Stimulated activated CD8-positive, alpha-beta memory T cell treated with anti-CD3 and anti-CD28 coated beads, Interleukin-7, amount 100 ng/mL, for 24 hours (primary cell): Measurements from ENCODE around the gene AHSG.
"Not testable (repeated sequence)": the region's sequence is repeated elsewhere in the genome, so short reads cannot be mapped to it uniquely, and the experiment has no call there.

Source experiments
- DNase-seq: peaks from one replicate; pipeline ENCODE4 v3.0.0-alpha.2; 2020; ENCODE audit warnings: low read depth

The AHSG gene, protein sequence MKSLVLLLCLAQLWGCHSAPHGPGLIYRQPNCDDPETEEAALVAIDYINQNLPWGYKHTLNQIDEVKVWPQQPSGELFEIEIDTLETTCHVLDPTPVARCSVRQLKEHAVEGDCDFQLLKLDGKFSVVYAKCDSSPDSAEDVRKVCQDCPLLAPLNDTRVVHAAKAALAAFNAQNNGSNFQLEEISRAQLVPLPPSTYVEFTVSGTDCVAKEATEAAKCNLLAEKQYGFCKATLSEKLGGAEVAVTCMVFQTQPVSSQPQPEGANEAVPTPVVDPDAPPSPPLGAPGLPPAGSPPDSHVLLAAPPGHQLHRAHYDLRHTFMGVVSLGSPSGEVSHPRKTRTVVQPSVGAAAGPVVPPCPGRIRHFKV

DNA sequence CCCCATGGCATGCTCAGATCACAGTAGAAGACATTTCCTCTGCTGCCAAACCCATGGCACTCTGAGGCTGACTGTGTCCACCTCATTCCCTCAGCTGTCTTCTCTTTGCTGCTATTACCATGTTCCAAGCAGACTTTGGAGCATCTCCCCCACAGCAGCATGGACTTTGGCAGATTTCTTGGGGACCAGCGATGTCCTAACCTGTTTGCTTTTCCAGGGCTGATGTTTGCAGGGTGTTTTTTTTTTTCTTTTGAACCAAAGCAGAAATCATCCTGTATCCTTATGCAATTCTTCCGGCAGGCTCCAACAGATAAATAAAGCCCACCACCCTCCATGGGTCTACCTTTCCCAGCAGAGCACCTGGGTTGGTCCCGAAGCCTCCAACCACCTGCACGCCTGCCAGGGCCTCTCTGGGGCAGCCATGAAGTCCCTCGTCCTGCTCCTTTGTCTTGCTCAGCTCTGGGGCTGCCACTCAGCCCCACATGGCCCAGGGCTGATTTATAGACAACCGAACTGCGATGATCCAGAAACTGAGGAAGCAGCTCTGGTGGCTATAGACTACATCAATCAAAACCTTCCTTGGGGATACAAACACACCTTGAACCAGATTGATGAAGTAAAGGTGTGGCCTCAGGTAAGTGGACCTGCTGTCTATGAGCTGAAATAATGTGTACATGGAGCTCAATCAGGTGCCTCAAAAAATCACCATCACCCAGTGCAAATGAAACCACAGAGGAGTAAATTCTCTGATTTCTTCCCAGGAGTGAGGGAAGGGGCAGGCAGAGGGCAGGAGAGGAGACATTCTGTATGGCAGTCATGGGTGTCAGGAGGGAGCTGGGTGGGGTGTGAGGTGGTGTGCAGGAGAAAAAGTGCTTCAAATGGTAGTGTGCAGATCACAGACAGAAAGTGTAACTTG lies at the start of gene AHSG:
Gene AHSG (plus strand): TSS at position 340 of the 916 bp plus-strand sequence. CDS start 82 bp downstream, at position 422.
- no peak for DNase-seq

DNA sequence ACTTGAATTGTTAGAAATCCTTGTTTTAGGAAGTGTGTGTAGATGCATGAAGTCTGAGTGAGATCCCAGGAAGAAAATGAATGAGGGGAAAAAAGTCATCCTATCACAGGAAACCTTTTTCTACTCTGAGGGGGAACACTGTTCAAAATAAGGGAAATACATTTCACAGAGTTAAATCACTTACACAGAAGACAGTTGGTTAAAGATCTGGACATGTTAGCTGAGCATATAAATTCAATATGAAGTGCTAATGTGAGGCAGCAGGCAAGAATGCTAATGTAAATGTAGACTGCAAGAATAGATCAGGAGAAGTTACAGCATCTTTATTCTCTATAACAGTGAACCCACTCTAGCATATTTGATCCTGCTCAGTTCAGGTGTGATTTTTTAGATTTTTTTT lies 48.3 kb upstream of the AHSG start:
- DNase-seq, result no peak

DNA sequence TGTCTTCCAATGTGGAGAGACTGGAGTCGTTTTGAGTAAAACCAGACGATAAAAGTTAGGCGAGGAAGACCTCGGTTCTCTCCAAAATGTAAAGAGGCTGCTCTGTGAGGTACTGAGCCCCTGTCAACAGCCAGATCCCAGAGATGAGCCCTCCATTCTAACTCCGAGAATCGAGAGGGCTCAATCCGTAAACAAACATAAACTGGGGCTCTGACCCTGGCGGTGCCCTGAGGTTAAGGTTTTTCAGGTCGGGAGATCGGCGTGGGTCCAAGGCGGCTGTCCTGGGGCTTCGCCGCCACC lies 46.1 kb upstream of the AHSG start:
- no peak for DNase-seq

DNA sequence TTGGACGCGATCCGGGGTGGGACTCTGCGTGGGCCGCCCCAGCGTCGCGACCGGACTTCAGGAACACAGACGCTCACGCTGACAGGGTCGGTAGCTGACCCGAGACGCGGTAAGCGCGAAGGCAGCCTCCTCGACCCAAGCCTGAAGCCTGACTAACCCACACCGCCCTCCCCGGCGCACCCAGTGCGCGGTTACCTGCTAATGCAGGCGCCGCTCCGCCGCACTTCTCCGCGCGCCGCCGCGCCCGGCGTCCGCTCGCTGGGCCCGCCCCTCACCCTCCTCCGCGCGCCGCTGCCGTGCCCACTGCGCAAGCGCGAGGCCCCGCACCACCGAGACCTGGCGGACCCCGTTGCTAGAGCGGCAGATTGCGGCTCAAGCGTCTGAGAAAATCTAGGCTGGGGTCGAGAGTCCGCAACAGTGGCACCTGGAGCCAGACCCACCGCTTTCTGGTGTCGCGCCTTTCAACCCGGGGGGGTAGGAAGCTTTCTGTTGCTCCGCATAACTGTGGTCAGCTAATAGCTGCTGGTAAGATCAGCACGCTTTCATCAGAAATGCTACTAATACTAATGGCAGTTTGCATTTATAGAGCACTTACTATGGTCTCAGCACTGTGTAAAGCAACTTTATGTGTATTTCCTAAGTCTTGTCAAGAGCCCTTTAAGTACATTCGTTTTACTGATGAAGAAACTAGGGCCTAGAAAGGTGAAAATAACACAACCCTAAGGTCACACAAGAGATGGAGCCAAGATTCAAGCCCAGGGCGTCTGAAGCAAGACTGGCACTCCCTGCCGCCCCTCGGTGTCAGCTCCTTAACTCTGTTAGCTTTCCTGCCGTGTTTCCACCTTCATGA lies 45.6 kb upstream of the AHSG start, which contains the start of gene TBCCD1:
Gene TBCCD1 (minus strand): TSS at position 268 of the 850 bp plus-strand sequence. CDS start 3,010 bp downstream, outside the sequence.
- peak; percentile 93 for DNase-seq

DNA sequence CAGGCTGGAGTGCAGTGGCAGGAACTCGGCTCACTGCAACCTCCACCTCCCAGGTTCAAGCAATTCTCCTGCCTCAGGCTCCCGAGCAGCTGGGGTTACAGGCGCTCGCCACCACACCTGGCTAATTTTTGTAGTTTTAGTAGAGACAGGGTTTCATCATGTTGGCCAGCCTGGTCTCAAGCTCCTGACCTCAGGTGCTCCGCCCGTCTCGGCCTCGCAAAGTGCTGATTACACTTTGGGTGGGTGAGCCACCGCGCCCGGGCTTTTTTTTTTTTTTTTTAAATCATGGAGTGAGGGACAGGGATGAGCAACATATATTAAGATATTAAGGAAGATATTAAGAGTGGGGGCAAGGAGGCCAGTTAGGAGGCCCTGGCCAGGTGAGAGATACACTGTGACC lies 43.5 kb upstream of the AHSG start:
- not testable (repeated sequence) for DNase-seq

DNA sequence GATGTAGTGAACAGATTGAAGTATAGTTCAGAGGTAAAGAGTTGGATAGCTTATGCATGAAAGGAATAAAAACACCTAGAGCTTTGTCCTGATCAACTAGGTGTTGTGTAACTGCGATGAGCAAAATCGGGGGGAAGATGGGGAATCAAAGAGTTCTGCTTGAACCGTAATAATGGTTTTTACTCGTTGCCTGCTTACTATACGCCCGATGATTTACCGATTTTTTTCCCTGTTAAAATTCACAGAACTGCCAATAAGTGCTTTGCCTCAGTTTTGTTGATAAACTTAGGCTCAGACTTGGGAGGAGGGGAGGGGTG lies 43.1 kb upstream of the AHSG start:
- DNase-seq, result no peak

DNA sequence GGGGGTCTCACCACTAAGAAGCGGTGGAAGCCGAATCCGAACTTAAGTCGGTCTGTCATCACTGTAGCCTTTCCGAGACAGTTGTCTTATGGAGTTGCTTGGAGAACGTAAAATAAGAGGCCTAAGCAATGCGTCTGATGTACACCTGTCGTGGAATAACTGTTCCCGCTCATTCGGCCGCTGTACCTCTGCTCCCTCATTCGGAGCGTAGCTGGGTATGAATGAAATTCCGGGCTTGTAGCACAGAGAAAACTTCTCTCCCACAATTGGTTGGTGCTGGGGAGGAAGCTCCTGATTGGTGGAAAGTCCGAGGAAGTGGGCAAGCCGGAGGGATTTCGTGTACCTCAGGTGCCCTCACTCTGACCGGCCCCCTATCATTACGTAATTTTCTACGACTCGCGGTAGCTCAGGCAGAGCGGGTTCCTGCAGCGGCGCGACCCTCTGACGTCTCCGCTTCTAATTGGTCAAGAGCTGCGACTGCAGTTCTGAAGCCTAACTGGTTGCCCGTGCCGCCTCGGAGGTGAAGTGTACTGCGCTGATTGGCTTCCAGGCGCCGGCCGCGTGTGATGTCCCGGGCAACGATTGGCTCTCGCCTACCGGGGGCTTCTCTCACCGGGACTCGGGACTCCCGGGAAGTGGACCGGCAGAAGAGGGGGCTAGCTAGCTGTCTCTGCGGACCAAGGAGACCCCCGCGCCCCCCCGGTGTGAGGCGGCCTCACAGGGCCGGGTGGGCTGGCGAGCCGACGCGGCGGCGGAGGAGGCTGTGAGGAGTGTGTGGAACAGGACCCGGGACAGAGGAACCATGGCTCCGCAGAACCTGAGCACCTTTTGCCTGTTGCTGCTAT lies 42.5 kb upstream of the AHSG start, which contains the start of gene DNAJB11:
Gene DNAJB11 (plus strand): TSS at position 625 of the 845 bp plus-strand sequence. CDS start 178 bp downstream, at position 803.
- DNase-seq, result peak; percentile 96

DNA sequence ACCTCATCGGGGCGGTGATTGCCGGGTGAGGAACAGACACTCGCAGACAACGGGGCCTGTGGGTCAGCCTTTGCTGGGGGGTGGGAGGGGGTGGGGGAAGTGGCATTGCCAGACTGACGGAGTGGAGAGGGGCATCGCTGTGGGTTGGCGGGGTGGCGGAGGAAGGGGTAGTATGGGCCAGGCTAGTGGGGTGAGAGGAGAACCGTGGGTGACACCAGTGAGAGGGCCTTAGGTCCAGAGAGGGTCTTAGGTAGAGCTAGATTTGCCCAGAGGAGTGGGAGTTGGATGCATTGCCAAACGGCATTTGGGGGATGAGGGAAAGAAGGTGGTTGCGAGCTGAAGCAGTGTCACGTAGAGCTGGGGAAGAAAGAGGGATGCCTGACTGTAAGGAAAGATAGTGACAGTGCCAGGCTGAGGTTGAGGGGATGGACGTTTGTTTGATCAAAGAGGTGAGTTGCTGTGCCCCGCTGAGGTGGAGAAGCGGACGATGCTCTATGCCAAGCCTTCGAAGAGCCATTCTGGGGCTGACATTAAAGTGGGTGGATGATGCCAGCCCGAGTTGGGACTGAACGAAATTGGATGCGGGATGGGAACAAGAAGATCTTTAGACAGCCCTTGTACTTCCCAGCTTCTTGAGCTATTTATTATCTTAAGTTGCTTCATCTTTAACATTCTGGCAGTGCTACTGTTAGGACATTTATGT lies 41.8 kb upstream of the AHSG start:
- DNase-seq, result no peak

DNA sequence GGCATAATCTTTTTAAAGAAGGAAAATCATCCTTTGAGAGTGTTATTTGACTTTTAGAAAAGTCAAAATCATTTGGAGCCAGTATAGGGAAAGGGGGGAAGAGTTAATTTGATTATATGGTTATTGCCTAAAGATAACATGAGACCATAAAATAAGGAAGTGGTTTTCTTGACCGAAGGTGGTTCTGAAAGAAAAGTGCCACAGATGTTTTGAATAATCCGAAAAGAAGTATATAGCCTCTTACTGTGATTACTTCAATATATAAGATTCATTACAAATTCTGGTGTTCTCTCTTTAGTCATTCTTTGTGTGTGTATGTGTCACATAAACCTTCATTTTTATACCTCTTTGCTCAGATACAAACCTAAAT lies 41.2 kb upstream of the AHSG start:
- no peak for DNase-seq

DNA sequence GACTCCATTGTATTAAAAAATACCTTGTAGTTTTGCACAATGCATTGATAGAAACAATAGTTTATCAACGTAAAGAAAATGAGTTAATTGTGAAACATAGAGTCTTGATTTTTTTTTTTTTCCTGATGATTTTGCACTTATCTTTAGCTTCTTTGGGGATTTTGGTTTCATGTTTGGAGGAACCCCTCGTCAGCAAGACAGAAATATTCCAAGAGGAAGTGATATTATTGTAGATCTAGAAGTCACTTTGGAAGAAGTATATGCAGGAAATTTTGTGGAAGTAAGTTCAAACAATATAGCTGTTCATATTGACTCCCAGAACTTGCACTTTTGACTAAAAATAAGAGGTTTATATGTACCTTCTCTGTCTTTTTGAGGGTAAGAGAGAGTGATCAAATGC lies 35.3 kb upstream of the AHSG start:
- DNase-seq, result no peak

DNA sequence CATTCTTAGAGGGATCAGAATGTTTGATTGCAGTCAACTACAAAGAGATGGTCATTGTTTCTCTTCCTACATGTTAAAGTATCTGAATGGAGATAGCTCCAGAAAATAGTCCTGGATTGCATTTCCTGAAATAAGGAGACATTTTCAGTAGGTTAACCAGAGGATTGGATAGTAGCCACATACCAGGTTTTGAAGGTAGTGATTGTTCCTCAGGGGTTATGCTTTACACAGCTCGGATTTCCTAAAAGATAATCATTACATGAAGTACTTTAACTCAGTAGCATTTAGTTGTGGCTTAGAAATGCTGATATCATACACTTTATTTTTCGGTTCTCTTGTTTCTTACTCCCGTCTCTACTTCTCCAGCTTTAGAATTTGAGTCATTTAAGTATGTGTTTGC lies 32.1 kb upstream of the AHSG start:
- no peak for DNase-seq

DNA sequence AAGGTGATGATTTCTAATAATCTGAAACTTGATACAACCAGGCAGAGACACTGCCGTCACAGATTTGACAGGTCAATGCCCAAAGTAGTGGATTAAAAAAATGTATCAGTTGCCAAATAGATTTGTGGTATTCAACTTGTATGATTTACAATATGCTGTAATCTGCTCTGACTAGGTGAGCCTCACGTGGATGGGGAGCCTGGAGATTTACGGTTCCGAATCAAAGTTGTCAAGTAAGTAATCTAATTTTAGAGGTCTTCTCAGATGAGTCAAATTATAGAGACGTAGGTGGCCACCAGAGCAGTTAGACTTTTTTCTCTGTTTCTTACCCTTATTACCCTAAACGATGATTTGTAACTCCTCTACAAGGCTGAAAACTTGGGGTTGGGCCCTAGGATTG lies 30.3 kb upstream of the AHSG start:
- DNase-seq, result no peak

DNA sequence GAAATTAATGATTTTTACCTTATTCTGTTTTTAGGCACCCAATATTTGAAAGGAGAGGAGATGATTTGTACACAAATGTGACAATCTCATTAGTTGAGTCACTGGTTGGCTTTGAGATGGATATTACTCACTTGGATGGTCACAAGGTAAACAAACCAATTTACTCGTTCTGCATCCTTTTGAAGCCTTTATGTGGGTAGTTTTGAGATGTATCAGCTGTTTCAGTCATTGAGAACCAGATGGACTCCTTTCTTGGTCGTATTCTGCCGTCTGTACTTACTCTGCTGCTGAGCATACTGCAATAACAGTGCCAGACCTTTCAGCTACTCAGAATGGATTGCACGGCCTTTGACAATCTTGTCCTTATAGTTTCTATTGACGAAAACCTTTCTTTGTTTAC lies 29.0 kb upstream of the AHSG start:
- no peak for DNase-seq

DNA sequence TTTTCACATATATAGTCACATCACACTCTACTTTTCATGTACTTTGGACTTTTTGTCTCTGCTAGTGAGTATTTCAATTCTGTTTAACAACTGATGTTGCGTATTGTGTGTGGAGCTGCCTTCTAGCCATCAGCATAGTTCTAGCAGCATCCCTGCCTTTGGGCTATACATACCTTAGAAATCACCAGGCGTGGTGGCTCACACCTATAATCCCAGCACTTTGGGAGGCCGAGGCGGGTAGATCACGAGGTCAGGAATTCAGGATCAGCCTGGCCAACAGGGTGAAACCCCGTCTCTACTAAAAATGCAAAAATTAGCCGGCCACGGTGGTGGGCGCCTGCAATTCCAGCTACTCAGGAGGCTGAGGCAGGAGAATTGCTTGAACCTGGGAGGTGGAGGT lies 26.6 kb upstream of the AHSG start:
- not testable (repeated sequence) for DNase-seq

DNA sequence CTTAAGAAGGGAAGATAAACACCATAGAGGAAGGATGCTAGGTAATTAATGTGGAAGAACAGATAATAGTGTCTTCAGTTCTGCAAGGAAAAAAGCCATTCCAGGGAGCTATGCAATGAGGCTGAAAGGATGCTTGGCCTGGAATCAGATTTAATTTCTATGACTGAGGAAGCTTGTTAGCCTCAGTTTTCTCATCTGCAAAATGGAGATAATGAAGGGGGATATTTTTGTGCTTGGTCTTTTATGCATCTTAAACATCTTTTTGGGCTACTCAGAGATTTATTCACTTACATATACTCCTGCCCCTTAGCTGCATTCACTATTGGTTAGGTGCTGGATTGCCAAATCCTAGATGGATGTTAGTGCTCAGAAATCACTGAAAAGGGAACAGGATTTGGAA lies 25.7 kb upstream of the AHSG start:
- no peak for DNase-seq

DNA sequence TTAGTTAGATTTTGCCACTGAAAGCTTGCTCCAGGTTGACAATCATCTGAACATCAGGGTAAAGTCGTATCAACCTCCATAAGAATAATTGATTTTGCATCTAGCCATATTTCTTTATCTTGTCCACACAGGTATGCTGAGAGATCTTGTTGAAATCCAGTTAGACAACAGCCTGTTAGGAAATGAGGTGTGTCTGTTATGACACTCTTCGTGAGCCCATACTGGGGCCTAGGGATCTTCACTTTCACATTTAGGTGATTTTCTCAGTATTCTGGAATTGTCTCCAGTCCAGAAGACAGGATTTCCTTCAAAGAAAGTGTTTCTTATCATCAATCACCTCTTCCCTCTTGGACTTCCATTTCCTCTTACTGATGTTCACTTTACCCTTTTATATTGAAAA lies 24.2 kb upstream of the AHSG start:
- DNase-seq, result no peak

DNA sequence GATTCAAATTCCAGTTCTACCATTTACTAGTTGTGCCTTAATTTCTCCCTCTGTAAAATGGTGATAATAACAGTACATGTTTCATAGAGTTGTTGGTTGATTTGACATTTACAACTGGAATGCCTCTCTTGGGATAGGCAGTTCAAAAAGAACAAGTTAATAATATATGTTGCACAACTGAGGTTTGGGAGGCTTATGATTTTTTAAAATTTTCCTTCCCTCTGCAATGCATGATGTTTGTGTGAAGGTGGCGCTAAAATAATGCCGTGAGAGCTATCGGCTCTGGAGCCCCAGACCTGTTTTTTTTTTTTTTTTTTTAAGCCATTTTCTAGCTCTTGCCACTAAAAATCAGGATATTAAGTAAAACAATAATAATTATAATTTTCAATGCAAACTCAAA lies 23.7 kb upstream of the AHSG start:
- DNase-seq, result no peak

DNA sequence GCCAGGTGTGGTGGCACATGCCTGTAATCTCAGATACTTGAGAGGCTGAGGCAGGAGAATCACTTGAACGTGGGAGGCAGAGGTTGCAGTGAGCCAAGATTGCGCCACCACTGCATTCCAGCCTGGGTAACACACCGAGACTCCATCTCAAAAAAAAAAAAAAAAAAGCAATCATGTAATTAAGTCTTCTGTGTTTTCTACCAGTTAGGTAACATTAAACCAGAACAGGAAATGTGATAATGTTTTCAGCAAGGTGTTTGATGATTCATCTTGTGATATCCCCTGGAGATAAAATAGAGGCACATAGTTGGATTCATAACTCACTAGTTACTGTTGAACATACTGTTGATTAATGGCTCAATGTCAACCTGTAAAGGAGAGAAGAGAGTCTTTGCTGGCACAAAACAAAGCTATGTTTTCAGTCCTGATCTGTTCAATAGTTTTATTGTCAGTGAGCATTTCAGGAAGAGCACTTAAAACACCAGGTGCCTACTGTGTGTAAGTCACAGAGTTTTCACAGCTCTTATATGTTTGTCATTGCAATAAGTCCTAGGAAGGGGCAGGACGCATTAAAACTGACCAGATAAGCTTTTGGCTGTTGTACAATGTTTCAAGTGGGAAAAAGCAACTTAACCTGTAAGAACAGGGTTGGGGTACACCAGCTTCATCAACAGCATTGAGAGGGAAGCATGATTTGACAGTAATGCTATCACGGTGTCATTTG lies 22.8 kb upstream of the AHSG start:
- no peak for DNase-seq

DNA sequence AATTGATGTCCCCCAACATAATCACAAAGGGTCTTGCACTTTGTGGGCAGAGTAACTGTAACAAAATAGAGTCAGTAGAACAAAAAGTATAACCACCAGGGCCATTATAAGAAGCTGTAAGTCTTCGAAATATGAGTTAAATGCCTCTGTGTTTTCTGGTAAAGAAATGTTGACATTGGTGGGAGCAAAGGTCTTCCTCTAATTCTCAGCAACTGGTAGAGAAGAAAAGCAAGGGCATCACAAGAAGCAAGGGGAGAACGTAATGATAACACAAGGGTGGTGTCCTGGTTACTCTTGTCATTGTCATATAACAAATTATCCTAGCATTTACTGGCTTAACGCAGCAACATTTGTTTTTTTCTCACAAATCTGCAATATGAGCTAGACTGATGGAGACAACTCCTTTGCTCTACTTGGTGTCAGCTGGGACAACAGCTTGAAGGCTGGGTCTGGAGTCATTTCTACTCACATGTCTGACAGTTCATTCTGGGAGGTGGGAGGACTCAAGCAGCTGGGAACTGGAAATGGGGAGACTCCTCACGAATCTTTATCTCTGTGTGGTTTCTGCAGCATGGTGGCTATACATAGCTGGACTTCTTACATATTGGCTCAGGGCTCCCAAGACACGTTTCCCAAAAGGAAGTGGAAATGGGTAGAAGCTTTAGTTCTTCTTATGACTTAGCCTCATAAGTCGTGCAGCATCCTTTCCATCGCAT lies 22.1 kb upstream of the AHSG start:
- no peak for DNase-seq

DNA sequence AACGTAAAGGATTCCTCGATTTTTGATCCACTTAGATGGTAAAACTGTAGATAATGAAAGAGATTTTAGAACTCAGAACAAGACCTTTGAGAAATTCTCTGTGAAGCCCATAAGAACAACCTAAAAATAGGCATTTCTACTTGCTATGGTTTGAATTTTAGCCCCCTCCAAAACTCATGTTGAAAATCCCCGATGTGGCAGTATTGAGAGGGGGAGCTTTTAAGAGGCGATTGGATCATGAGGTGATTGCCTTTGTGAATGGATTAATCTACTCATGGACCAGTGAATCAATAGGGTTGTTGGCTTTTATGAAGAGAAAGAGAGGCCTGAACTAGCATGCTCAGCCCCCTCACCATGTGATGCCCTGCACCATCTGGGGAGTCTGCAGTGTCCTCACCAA lies 20.2 kb upstream of the AHSG start:
- DNase-seq, result no peak
